ENCODE measurements around the gene TENT5A.

Gene TENT5A

GRCh38 chr6:81731814-81732213 is 20.7 kb downstream of the TENT5A start (continued):
- TF ChIP-seq PRDM2 (tag by site-specific recombination; IDR thresholded peaks at IDR 0.05; ENCODE audit: borderline replicate concordance) (no peak), ZNF37A (tag by site-specific recombination; IDR thresholded peaks at IDR 0.05) (no peak), ZNF184 (tag by site-specific recombination; IDR thresholded peaks at IDR 0.05) (no peak)

- H3K4me3 ChIP-seq (ENCODE audit: low read depth, low read length): no peak overlapping the region
- POLR2A ChIA-PET: no interaction called here
- CTCF ChIA-PET: interaction anchor here (0.8 to 1.7 kb wide), 2 partner anchors 8 to 26 kb away, joined by 3 to 5 read pairs; no protein-coding TSS in a partner anchor
- no peaks in the 10 kb centered on the region for H3K4me1 ChIP-seq (ENCODE audit: control insufficient read depth, insufficient read depth, low read length)
- H3K36me3 ChIP-seq (ENCODE audit: control insufficient read depth in 2 of 2, insufficient read depth in 1 of 2, low read length in 2 of 2): no peaks in the 10 kb centered on the region
- TF ChIP-seq ZNF169 (tag by site-specific recombination; IDR thresholded peaks at IDR 0.05): no peak
- no peak for TF ChIP-seq ZBTB1 (tag by site-specific recombination; IDR thresholded peaks at IDR 0.05)
- no peak for TF ChIP-seq GLIS1 (tag by site-specific recombination; IDR thresholded peaks at IDR 0.05)
- no peak for TF ChIP-seq ZFP41 (tag by site-specific recombination; IDR thresholded peaks at IDR 0.05; ENCODE audit: borderline replicate concordance)
- no peak for TF ChIP-seq SP7 (tag by site-specific recombination; IDR thresholded peaks at IDR 0.05)
- no peak for TF ChIP-seq ZNF48 (tag by site-specific recombination; IDR thresholded peaks at IDR 0.05)
- TF ChIP-seq ZNF10 (tag by site-specific recombination; IDR thresholded peaks at IDR 0.05): no peak
- no peak for TF ChIP-seq ZNF112 (tag by site-specific recombination; IDR thresholded peaks at IDR 0.05)
- no peak for TF ChIP-seq GLI2 (tag by site-specific recombination; IDR thresholded peaks at IDR 0.05; ENCODE audit: borderline replicate concordance, low read depth)
- TF ChIP-seq ZNF843 (tag by site-specific recombination; IDR thresholded peaks at IDR 0.05): no peak
- no peak for TF ChIP-seq ZNF558 (tag by site-specific recombination; IDR thresholded peaks at IDR 0.05)
- TF ChIP-seq ATF2 (tag by site-specific recombination; IDR thresholded peaks at IDR 0.05; ENCODE audit: low read depth): no peak
- TF ChIP-seq ZFP3 (tag by site-specific recombination; IDR thresholded peaks at IDR 0.05; ENCODE audit: low read depth): no peak
- no peak for TF ChIP-seq TSHZ1 (tag by site-specific recombination; IDR thresholded peaks at IDR 0.05; ENCODE audit: borderline replicate concordance)
- TF ChIP-seq ZNF280D (tag by site-specific recombination; IDR thresholded peaks at IDR 0.05): no peak
- H3K27ac ChIP-seq (ENCODE audit: extremely low read depth, low read depth, low read length): no peak overlapping the region
- no peaks in the 10 kb centered on the region for H3K9me3 ChIP-seq (ENCODE audit: control insufficient read depth, insufficient read depth, low read depth, low read length)
Observed at GRCh38 chr6:81727876-81728517, 24.5 kb downstream of the TENT5A start.
